ENCODE measurements around the gene SUCO. TPM values are rescaled to one million over a fixed set of nuclear protein-coding genes. Genes with fewer than 3 reads are reported as not detected.

Gene SUCO
- total RNA-seq, 1 donor from 2014 or later: 11.3 TPM

DNA sequence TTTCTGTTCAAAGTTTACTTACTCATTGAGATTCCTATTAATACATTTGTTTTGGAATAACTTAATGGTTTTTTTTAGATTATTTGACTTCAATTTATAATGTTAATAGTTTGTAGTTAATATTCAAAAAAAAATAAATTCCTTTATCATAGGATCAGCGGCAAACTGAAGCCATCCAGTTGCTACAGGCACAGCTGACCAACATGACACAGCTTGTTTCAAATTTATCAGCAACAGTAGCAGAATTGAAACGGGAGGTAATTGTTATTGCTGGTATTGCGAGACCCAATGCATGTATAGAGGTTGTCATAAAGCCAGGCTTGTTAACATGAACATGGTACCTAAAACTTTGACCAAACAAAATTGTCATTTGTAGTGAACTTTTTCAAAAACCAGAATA, 67.0 kb downstream of the SUCO start:
- FAIRE-seq (no peak), DNase-seq (ENCODE audit: low read depth) (peak; percentile 84)
- H3K4me3 ChIP-seq (ENCODE audit: low read depth, low read length): no peak overlapping the region
- no peaks in the 10 kb centered on the region for H3K27me3 ChIP-seq (ENCODE audit: control insufficient read depth, insufficient read depth, low read length)
- TF ChIP-seq, protein P1, sequence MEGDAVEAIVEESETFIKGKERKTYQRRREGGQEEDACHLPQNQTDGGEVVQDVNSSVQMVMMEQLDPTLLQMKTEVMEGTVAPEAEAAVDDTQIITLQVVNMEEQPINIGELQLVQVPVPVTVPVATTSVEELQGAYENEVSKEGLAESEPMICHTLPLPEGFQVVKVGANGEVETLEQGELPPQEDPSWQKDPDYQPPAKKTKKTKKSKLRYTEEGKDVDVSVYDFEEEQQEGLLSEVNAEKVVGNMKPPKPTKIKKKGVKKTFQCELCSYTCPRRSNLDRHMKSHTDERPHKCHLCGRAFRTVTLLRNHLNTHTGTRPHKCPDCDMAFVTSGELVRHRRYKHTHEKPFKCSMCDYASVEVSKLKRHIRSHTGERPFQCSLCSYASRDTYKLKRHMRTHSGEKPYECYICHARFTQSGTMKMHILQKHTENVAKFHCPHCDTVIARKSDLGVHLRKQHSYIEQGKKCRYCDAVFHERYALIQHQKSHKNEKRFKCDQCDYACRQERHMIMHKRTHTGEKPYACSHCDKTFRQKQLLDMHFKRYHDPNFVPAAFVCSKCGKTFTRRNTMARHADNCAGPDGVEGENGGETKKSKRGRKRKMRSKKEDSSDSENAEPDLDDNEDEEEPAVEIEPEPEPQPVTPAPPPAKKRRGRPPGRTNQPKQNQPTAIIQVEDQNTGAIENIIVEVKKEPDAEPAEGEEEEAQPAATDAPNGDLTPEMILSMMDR (IDR thresholded peaks at IDR 0.05; ENCODE audit: insufficient read depth, low read length, severe bottlenecking): no peak
- peaks cover 5% of the 10 kb centered on the region for H3K36me3 ChIP-seq (ENCODE audit: control insufficient read depth, insufficient read depth, low read length)

DNA sequence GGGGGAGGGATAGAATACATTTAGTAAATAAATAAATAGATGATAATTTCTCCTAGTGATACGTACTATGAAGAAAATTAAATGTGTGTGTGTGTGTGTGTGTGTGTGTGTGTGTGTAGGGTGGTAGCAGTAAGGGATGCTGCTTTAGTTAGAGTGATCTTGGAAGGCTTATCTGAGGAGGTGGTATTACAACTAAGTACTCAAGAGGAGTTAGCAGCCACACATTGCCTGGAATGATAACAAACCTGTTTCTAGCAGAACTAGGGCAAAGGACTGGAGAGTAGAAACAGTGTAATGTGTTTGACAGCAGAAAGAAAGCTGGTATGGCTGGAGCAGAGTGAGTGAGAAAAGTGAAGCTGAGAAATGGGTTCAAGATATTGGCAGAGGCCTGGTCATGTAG, 67.7 kb downstream of the SUCO start:
- FAIRE-seq: no peak
- DNase-seq (ENCODE audit: low read depth): no peak
- TF ChIP-seq, protein P1 (IDR thresholded peaks at IDR 0.05; ENCODE audit: insufficient read depth, low read length, severe bottlenecking): no peak
- H3K27me3 ChIP-seq (ENCODE audit: control insufficient read depth, insufficient read depth, low read length): no peaks in the 10 kb centered on the region
- no peak overlapping the region for H3K4me3 ChIP-seq (ENCODE audit: low read depth, low read length)
- peaks cover 5% of the 10 kb centered on the region for H3K36me3 ChIP-seq (ENCODE audit: control insufficient read depth, insufficient read depth, low read length)

DNA sequence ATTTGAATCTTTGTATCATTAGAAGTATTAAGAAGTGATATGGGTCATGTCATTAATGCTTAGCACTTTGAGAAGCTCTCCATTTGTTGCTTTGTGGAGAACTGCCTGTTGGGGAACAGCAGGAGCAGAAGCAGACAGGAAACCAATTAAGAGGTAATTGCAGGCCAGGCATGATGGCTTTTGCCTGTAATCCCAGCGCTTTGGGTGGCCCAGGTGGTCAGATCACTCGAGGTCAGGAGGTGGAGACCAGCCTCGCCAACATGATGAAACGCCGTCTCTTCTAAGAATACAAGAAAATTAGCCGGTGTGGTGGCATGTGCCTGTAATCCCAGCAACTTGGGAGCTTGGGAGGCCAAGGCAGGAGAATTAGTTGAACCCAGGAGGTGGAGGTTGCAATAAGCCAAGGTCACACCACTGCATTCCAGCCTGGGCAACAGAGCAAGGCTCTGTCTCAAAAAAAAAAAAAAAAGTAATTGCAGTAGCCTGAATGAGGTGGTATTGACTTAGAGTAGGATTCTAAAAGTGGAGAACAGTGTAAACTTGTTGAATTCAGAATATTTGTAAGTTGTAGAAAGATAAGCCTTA, 68.2 kb downstream of the SUCO start:
- no peak for DNase-seq (ENCODE audit: low read depth)
- Histone ChIP-seq H3K4me3 (ENCODE audit: low read depth, low read length) (no peak overlapping the region), H3K36me3 (ENCODE audit: control insufficient read depth, insufficient read depth, low read length) (peaks cover 5% of the 10 kb centered on the region), H3K27me3 (ENCODE audit: control insufficient read depth, insufficient read depth, low read length) (no peaks in the 10 kb centered on the region)
- TF ChIP-seq, protein P1 (IDR thresholded peaks at IDR 0.05; ENCODE audit: insufficient read depth, low read length, severe bottlenecking): no peak
- FAIRE-seq: no peak

DNA sequence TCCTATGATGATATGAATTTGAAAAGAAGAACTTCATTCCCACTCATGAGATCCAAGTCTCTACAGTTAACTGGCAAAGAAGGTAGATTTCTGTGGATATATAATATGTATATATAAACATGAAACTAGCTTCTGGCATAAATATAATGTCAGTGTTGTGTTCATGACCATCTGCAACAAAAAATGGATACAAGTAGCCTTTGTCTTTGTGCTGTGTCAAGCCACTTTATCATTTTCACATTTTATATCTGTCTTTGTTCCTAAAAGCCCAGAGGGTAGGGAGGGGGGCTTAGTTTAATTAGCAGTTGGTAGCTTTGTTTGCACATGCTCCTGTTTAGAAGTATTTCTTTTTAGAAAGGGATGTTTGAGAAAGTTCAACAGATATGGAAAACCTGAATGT, 69.8 kb downstream of the SUCO start:
- FAIRE-seq (no peak), DNase-seq (ENCODE audit: low read depth) (no peak)
- TF ChIP-seq, protein P1 (IDR thresholded peaks at IDR 0.05; ENCODE audit: insufficient read depth, low read length, severe bottlenecking): no peak
- H3K4me3 ChIP-seq (ENCODE audit: low read depth, low read length): no peak overlapping the region
- peaks cover 5% of the 10 kb centered on the region for H3K36me3 ChIP-seq (ENCODE audit: control insufficient read depth, insufficient read depth, low read length)
- H3K27me3 ChIP-seq (ENCODE audit: control insufficient read depth, insufficient read depth, low read length): no peaks in the 10 kb centered on the region

DNA sequence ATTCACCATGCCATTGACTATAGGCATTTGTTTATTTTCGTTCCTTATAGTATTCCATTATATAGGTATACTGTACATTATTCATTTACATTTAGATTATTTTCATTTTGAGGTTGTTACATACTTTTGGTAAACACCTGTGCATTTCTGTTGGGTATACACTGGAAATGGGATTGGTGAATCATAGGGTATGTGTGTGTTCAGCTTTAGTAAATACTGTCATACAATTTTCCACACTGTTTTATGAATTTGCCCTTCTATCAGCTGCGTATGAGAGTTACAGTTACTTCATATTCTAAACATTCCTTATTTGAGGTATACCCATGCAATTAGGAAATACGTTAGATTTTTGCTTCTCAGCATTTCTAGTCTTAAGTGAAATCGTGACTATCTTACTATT, 70.9 kb downstream of the SUCO start:
- H3K4me3 ChIP-seq (ENCODE audit: low read depth, low read length): no peak overlapping the region
- DNase-seq (ENCODE audit: low read depth) (no peak), FAIRE-seq (no peak)
- H3K36me3 ChIP-seq (ENCODE audit: control insufficient read depth, insufficient read depth, low read length): peaks cover 5% of the 10 kb centered on the region
- TF ChIP-seq, protein P1 (IDR thresholded peaks at IDR 0.05; ENCODE audit: insufficient read depth, low read length, severe bottlenecking): no peak
- H3K27me3 ChIP-seq (ENCODE audit: control insufficient read depth, insufficient read depth, low read length): no peaks in the 10 kb centered on the region

DNA sequence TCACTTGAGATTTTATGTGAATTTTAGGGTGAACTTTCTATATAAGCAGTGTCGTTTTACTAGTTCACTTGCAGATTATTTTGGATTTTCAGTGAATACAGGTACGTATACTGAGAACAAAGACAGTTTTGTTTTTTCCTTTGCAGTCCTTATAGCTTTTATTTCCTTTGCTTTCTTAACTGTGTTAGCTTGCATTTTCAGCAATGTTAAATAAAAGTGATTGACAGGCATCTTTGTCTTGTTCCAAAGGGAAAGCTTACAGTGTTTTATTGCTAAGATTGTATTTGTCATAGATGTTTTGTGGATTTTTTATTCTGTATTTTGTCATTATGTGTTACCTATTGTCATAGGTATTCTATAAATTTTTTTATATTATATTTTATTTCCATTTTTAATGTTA, 72.7 kb downstream of the SUCO start:
- H3K27me3 ChIP-seq (ENCODE audit: control insufficient read depth, insufficient read depth, low read length): no peaks in the 10 kb centered on the region
- H3K4me3 ChIP-seq (ENCODE audit: low read depth, low read length): no peak overlapping the region
- TF ChIP-seq, protein P1 (IDR thresholded peaks at IDR 0.05; ENCODE audit: insufficient read depth, low read length, severe bottlenecking): no peak
- DNase-seq (ENCODE audit: low read depth) (no peak), FAIRE-seq (no peak)
- H3K36me3 ChIP-seq (ENCODE audit: control insufficient read depth, insufficient read depth, low read length): peaks cover 6% of the 10 kb centered on the region
